A549 (cell line): Measurements from ENCODE around the gene DDX47.

Source experiments
- CBX2 ChIP-seq: fragments of 200-600 bp; sonication (generic); IDR thresholded peaks from 2 replicates; pipeline ENCODE4 v1.6.1; 2016; ENCODE audit warnings: low read depth, mild to moderate bottlenecking, borderline replicate concordance
- CBX8 ChIP-seq: fragments of 200-600 bp; sonication (generic); IDR thresholded peaks from 2 replicates; pipeline ENCODE4 v1.6.1; 2016
- CEBPB ChIP-seq, 2 experiments: fragments of >200 bp in 1 of 2; sonication (Bioruptor Twin) in 1 of 2; formaldehyde crosslinking in 1 of 2; IDR thresholded peaks; 2 replicates each; pipeline ENCODE4 v1.6.1; 2012 to 2016
- EP300 ChIP-seq, 2 experiments: fragments of >200 bp; sonication (Bioruptor Twin); formaldehyde crosslinking; IDR thresholded peaks; 2 replicates in 1 of 2; 3 replicates in 1 of 2; pipeline ENCODE4 v1.6.1; 2016 to 2017
- JUN ChIP-seq, 2 experiments: fragments of >200 bp; sonication (Bioruptor Twin); formaldehyde crosslinking; IDR thresholded peaks; 2 replicates in 1 of 2; 3 replicates in 1 of 2; pipeline ENCODE4 v1.6.1; 2016 to 2017
- MAX ChIP-seq: IDR thresholded peaks from 2 replicates; pipeline ENCODE4 v1.6.1; 2012
- PHF8 ChIP-seq: fragments of 200-600 bp; sonication (generic); IDR thresholded peaks from 2 replicates; pipeline ENCODE4 v1.6.1; 2016; ENCODE audit warnings: low read depth, mild to moderate bottlenecking, antibody characterized with exemption, moderate library complexity, borderline replicate concordance
- POLR2A ChIP-seq: IDR thresholded peaks from 2 replicates; pipeline ENCODE4 v1.6.1; 2012; ENCODE audit warnings: mild to moderate bottlenecking, low read length
- RAD21 ChIP-seq, 2 experiments: fragments of >200 bp in 1 of 2; sonication (Bioruptor Twin) in 1 of 2; formaldehyde crosslinking in 1 of 2; IDR thresholded peaks in 1 of 2; conservative IDR thresholded peaks in 1 of 2; 2 replicates in 1 of 2; 3 replicates in 1 of 2; pipeline ENCODE4 v1.6.1; 2012 to 2018; ENCODE audit warnings: inconsistent platforms in 1 of 2
- RFX5 ChIP-seq: fragments of 450-650 bp; IDR thresholded peaks from 2 replicates; pipeline ENCODE4 v1.7.1; 2014; ENCODE audit warnings: antibody characterized with exemption, mild to moderate bottlenecking, moderate library complexity
- SMC3 ChIP-seq: fragments of >200 bp; sonication (Bioruptor Twin); formaldehyde crosslinking; IDR thresholded peaks from 3 replicates; pipeline ENCODE4 v1.6.1; 2018; ENCODE audit warnings: inconsistent platforms
- TF ChIP-seq, protein P1 (sequence below): fragments of >200 bp; sonication (Bioruptor Twin); formaldehyde crosslinking; IDR thresholded peaks from 3 replicates; pipeline ENCODE4 v1.5.1; 2016
- TF ChIP-seq, protein P2 (sequence below): fragments of 450-650 bp; IDR thresholded peaks from 2 replicates; pipeline ENCODE4 v1.6.1; 2014; ENCODE audit warnings: antibody characterized with exemption

DNA sequence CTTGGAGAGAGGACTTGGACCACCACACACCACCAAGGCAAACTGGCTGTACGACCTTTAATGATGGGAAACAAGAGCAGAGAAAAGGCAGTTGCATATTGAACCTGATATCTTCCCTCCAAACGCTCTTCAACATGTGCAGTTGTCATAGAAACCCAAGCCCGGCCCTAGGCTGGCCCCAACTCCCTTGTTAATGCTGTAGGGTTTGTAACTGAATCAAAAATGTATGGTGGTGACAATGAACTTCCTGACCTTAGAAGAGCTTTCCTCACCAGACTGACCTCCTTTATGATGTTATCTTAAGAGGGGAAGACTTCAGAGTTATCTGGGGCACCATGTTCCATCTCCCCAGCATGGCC lies 15.4 kb upstream of the DDX47 start:
- TF ChIP-seq RFX5 (no peak), PHF8 (no peak), EP300 (IDR thresholded peaks at IDR 0.05) (no peak), CBX8 (no peak), CEBPB (IDR thresholded peaks at IDR 0.05) (no peak), SMC3 (no peak), POLR2A (no peak), MAX (no peak), JUN (IDR thresholded peaks at IDR 0.05) (no peak), RAD21 (conservative IDR thresholded peaks at IDR 0.05 in 1 of 2, IDR thresholded peaks at IDR 0.05 in 1 of 2) (no peak), CBX2 (no peak)
- TF ChIP-seq, protein P1, sequence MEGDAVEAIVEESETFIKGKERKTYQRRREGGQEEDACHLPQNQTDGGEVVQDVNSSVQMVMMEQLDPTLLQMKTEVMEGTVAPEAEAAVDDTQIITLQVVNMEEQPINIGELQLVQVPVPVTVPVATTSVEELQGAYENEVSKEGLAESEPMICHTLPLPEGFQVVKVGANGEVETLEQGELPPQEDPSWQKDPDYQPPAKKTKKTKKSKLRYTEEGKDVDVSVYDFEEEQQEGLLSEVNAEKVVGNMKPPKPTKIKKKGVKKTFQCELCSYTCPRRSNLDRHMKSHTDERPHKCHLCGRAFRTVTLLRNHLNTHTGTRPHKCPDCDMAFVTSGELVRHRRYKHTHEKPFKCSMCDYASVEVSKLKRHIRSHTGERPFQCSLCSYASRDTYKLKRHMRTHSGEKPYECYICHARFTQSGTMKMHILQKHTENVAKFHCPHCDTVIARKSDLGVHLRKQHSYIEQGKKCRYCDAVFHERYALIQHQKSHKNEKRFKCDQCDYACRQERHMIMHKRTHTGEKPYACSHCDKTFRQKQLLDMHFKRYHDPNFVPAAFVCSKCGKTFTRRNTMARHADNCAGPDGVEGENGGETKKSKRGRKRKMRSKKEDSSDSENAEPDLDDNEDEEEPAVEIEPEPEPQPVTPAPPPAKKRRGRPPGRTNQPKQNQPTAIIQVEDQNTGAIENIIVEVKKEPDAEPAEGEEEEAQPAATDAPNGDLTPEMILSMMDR, result no peak
- TF ChIP-seq, protein P2, sequence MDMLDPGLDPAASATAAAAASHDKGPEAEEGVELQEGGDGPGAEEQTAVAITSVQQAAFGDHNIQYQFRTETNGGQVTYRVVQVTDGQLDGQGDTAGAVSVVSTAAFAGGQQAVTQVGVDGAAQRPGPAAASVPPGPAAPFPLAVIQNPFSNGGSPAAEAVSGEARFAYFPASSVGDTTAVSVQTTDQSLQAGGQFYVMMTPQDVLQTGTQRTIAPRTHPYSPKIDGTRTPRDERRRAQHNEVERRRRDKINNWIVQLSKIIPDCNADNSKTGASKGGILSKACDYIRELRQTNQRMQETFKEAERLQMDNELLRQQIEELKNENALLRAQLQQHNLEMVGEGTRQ, result no peak
